GM13976 (cell line): ENCODE results near the gene SLC10A4.
A peak's percentile ranks its signal among the peaks of the same experiment; 100 is the strongest.

ENCODE experiments used
- DNase-seq: peaks from one replicate; pipeline ENCODE4 v3.0.0; 2012; ENCODE audit warnings: low spot score
- CTCF ChIP-seq: IDR thresholded peaks from 2 replicates; pipeline ENCODE4 v1.5.1; 2012; ENCODE audit warnings: borderline replicate concordance, mild to moderate bottlenecking; ENCODE audit not compliant: insufficient read depth; ENCODE audit errors: extremely low read depth, missing control alignments, control extremely low read depth
- in situ Hi-C: fragments of 300-500 bp; cut with MboI; formaldehyde crosslinking; loops from one replicate; pipeline ENCODE4 v1.12.0; 2022; ENCODE audit warnings: low sequenced_read_pairs, mixed read lengths, inconsistent platforms; ENCODE audit not compliant: unreplicated experiment

Gene SLC10A4

GRCh38 chr4:48484494-48485168 is 1.5 kb downstream of the SLC10A4 start:
- no peak for TF ChIP-seq CTCF
- DNase-seq: no peak
- in situ Hi-C loops: no loop called here

- DNase-seq: no peak
- in situ Hi-C loops: loop anchor here (10.0 kb wide), 1 partner anchor 55 kb away; no protein-coding TSS in a partner anchor
- TF ChIP-seq CTCF: no peak
These were observed 6.5 kb downstream of the SLC10A4 start for GRCh38 chr4:48489683-48490011.

GRCh38 chr4:48490012-48490679 is 7.0 kb downstream of the SLC10A4 start, which contains the start of gene ZAR1:
ZAR1 (plus strand) TSS chr4:48490252; CDS start chr4:48490292, 40 bp downstream.
- DNase-seq: peak; percentile 62
- in situ Hi-C loops: loop anchor here (10.0 kb wide), 1 partner anchor 55 kb away; no protein-coding TSS in a partner anchor
- no peak for TF ChIP-seq CTCF

- DNase-seq: no peak
- in situ Hi-C loops: loop anchor here (10.0 kb wide), 1 partner anchor 56 kb away; no protein-coding TSS in a partner anchor
- no peak for TF ChIP-seq CTCF
These were observed 7.8 kb downstream of the SLC10A4 start for GRCh38 chr4:48490680-48491513.

- DNase-seq: no peak
- in situ Hi-C loops: loop anchor here (10.0 kb wide), 1 partner anchor 57 kb away; no protein-coding TSS in a partner anchor
These were observed 8.5 kb downstream of the SLC10A4 start for GRCh38 chr4:48491514-48492176.

More at GRCh38 chr4:48491514-48492176, 8.5 kb downstream of the SLC10A4 start:
- TF ChIP-seq CTCF: no peak
